Fibroblast of lung (primary cell): ENCODE results near the gene PIGX.

Source experiments
- EZH2 ChIP-seq: IDR thresholded peaks from 2 replicates; pipeline ENCODE4 v1.5.1; 2012; ENCODE audit warnings: low read length, control low read depth, mild to moderate bottlenecking; ENCODE audit errors: missing control alignments
- TF ChIP-seq, protein P1 (sequence below), 2 donors: IDR thresholded peaks in 1 of 2; conservative IDR thresholded peaks in 1 of 2; 1 replicate in 1 of 2; 2 replicates in 1 of 2; pipeline ENCODE4 v1.5.1; 2011 to 2012; ENCODE audit warnings: low read length in 2 of 2, control low read depth in 1 of 2, inconsistent platforms in 1 of 2, low read depth in 1 of 2, mild to moderate bottlenecking in 1 of 2

DNA sequence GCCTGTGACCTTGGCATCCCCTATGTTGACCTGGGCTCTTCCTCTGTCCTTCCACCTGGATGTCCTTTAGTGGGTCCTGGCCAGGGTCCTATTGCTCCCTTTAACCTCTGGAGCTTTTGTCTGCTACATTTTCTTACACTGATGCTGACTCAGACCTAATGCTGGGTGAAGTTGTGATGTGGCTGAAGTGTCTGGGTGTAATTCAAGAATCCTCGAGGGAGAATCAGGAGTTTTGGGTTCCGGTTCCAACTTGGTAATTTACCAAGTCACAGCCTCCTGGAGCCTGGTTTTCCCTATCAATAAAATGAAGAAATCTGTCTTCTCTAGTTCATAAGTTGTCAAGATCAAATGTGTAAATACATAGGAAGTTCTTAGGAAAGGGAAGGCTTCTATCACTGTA, 25.7 kb upstream of the PIGX start:
- TF ChIP-seq, protein P1, sequence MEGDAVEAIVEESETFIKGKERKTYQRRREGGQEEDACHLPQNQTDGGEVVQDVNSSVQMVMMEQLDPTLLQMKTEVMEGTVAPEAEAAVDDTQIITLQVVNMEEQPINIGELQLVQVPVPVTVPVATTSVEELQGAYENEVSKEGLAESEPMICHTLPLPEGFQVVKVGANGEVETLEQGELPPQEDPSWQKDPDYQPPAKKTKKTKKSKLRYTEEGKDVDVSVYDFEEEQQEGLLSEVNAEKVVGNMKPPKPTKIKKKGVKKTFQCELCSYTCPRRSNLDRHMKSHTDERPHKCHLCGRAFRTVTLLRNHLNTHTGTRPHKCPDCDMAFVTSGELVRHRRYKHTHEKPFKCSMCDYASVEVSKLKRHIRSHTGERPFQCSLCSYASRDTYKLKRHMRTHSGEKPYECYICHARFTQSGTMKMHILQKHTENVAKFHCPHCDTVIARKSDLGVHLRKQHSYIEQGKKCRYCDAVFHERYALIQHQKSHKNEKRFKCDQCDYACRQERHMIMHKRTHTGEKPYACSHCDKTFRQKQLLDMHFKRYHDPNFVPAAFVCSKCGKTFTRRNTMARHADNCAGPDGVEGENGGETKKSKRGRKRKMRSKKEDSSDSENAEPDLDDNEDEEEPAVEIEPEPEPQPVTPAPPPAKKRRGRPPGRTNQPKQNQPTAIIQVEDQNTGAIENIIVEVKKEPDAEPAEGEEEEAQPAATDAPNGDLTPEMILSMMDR (conservative IDR thresholded peaks at IDR 0.05 in 1 of 2, IDR thresholded peaks at IDR 0.05 in 1 of 2; ENCODE audit: low read depth in 1 of 2, low read length in 2 of 2): no peak
- no peak for TF ChIP-seq EZH2
